Measurements from ENCODE around the gene NPAP1. TPM values are rescaled to one million over a fixed set of nuclear protein-coding genes. Genes with fewer than 3 reads are reported as not detected.

The NPAP1 gene
- total RNA-seq, 1 experiment from 2014 or later, result 0.07 TPM

DNA sequence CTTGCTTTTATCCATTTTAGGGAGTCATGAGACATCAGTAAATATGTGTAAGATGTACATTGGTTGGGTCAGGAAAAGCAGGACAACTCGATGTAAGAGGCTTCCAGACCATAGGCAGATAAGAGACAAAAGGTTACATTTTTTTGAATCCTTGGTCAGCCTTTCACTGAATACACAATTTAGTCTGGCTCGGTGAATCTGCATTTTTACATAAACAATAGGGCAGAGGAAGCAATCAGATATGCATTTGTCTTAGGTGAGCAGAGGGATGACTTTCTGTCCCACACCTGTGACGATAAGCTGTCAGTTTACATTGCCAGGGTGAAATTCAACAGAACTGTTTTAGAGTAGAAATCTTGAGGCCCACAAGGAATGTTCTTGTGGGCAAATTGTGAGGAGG, 20.6 kb downstream of the NPAP1 start:
- Histone ChIP-seq H2AK5ac (ENCODE audit: insufficient read length, low read length) (no peak overlapping the region), H3K4ac (ENCODE audit: low read depth, low read length) (no peak overlapping the region), H4K5ac (ENCODE audit: insufficient read length, low read depth, low read length) (no peak overlapping the region), H3K79me1 (ENCODE audit: insufficient read depth, low read depth, low read length, poor library complexity, severe bottlenecking) (no peaks in the 10 kb centered on the region), H3K4me1 (ENCODE audit: insufficient read depth, low read length) (no peaks in the 10 kb centered on the region; the same call in 1 of the 2 replicates), H3K23me2 (ENCODE audit: insufficient read length, low read depth, low read length, poor library complexity, severe bottlenecking) (no peaks in the 10 kb centered on the region), H3K27me3 (ENCODE audit: insufficient read depth, low read length) (no peaks in the 10 kb centered on the region), H3K79me2 (ENCODE audit: insufficient read depth, low read length) (no peaks in the 10 kb centered on the region), H2AFZ (ENCODE audit: low read length) (no peak overlapping the region), H3K4me2 (ENCODE audit: insufficient read depth, insufficient read length, low read length) (no peak overlapping the region), H2BK120ac (ENCODE audit: low read depth, low read length, poor library complexity, severe bottlenecking) (no peak overlapping the region), H4K20me1 (ENCODE audit: control insufficient read depth, insufficient read depth, insufficient read length) (no peaks in the 10 kb centered on the region), H2BK12ac (ENCODE audit: insufficient read length, low read depth, low read length) (no peak overlapping the region), H3K9ac (ENCODE audit: extremely low read depth, insufficient read length, low read length) (no peak overlapping the region), H3K23ac (ENCODE audit: insufficient read length, low read depth, low read length) (no peak overlapping the region), H3T11ph (ENCODE audit: low read length) (no peak overlapping the region), H3K27ac (ENCODE audit: insufficient read length, low read depth, low read length) (no peak overlapping the region), H3K18ac (ENCODE audit: insufficient read length, low read depth, low read length) (no peak overlapping the region), H3K14ac (ENCODE audit: insufficient read depth, low read length) (no peak overlapping the region), H2BK15ac (ENCODE audit: low read depth, low read length) (no peak overlapping the region), H3K9me3 (ENCODE audit: control insufficient read depth, low read depth, low read length) (peaks cover 11% of the 10 kb centered on the region), H2BK5ac (ENCODE audit: insufficient read length, low read length) (no peak overlapping the region), H4K91ac (ENCODE audit: insufficient read length, low read depth, low read length) (no peak overlapping the region), H2BK20ac (ENCODE audit: low read depth, low read length, poor library complexity, severe bottlenecking) (no peak overlapping the region), H4K8ac (replicated peaks; ENCODE audit: insufficient read length, low read depth, low read length) (no peak overlapping the region), H3K56ac (ENCODE audit: insufficient read length, low read depth, low read length) (no peak overlapping the region)
- TF ChIP-seq, protein P1, sequence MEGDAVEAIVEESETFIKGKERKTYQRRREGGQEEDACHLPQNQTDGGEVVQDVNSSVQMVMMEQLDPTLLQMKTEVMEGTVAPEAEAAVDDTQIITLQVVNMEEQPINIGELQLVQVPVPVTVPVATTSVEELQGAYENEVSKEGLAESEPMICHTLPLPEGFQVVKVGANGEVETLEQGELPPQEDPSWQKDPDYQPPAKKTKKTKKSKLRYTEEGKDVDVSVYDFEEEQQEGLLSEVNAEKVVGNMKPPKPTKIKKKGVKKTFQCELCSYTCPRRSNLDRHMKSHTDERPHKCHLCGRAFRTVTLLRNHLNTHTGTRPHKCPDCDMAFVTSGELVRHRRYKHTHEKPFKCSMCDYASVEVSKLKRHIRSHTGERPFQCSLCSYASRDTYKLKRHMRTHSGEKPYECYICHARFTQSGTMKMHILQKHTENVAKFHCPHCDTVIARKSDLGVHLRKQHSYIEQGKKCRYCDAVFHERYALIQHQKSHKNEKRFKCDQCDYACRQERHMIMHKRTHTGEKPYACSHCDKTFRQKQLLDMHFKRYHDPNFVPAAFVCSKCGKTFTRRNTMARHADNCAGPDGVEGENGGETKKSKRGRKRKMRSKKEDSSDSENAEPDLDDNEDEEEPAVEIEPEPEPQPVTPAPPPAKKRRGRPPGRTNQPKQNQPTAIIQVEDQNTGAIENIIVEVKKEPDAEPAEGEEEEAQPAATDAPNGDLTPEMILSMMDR (conservative IDR thresholded peaks at IDR 0.05), result no peak
- H3K27ac Mint-ChIP-seq, result no peak overlapping the region; a peak in 1 of 7 replicates
- peaks cover 0 to 12% (median 5%) of the 10 kb centered on the region in 3 experiments; a peak in 5 of 7 replicates for H3K36me3 Mint-ChIP-seq (ENCODE audit: insufficient read depth in 1 of 3, low read depth in 3 of 3)
- peaks cover 11 to 17% of the 10 kb centered on the region in 2 experiments for H3K4me1 Mint-ChIP-seq
- no peaks in the 10 kb centered on the region for H3K27me3 Mint-ChIP-seq (ENCODE audit: low read depth)
- H3K4me3 Mint-ChIP-seq, result no peak overlapping the region
- peaks cover 54 to 60% of the 10 kb centered on the region in 2 experiments for H3K9me3 Mint-ChIP-seq
- WGBS (ENCODE audit: extremely low coverage, insufficient read length, low lambda C conversion rate), result no CpG with 5 or more reads among the region's 3 CpGs
- DNase-seq, result no peak
